Osteocyte (in vitro differentiated cells): ENCODE measurements around the gene FAM131C. TPM values are rescaled to one million over a fixed set of nuclear protein-coding genes. Genes with fewer than 3 reads are reported as not detected.

ENCODE experiments used
- DNase-seq: peaks from one replicate; pipeline ENCODE4 v3.0.0; 2021; ENCODE audit warnings: mixed read lengths; ENCODE audit not compliant: unreplicated experiment; ENCODE audit errors: extremely low spot score
- H3K27ac Mint-ChIP-seq: one replicate; pipeline ENCODE4 v1.8.0; 2021; ENCODE audit warnings: mild to moderate bottlenecking, mixed read lengths; ENCODE audit not compliant: unreplicated experiment
- H3K27me3 Mint-ChIP-seq: one replicate; pipeline ENCODE4 v1.8.0; 2021; ENCODE audit warnings: mixed read lengths; ENCODE audit not compliant: unreplicated experiment
- H3K36me3 Mint-ChIP-seq: one replicate; pipeline ENCODE4 v1.8.0; 2021; ENCODE audit warnings: mixed read lengths; ENCODE audit not compliant: unreplicated experiment
- H3K4me1 Mint-ChIP-seq: one replicate; pipeline ENCODE4 v1.8.0; 2021; ENCODE audit warnings: mixed read lengths; ENCODE audit not compliant: unreplicated experiment
- H3K4me3 Mint-ChIP-seq: one replicate; pipeline ENCODE4 v1.8.0; 2021; ENCODE audit warnings: mild to moderate bottlenecking, moderate library complexity, mixed read lengths; ENCODE audit not compliant: unreplicated experiment
- H3K9me3 Mint-ChIP-seq: one replicate; pipeline ENCODE4 v1.8.0; 2021; ENCODE audit warnings: mixed read lengths; ENCODE audit not compliant: unreplicated experiment
- total RNA-seq: library from RNA; stranded (reverse); gene quantifications from 2 replicates; pipeline ENCODE4 v1.2.1, GENCODE V29; 2021
- TF ChIP-seq, protein P1 (sequence below): fragments of 200-600 bp; sonication (generic); IDR thresholded peaks from 2 replicates; pipeline ENCODE4 v1.5.0; 2021; ENCODE audit warnings: antibody characterized with exemption, mild to moderate bottlenecking, moderate library complexity

FAM131C gene
- total RNA-seq, 1 donor from 2014 or later: 0.73 TPM

DNA sequence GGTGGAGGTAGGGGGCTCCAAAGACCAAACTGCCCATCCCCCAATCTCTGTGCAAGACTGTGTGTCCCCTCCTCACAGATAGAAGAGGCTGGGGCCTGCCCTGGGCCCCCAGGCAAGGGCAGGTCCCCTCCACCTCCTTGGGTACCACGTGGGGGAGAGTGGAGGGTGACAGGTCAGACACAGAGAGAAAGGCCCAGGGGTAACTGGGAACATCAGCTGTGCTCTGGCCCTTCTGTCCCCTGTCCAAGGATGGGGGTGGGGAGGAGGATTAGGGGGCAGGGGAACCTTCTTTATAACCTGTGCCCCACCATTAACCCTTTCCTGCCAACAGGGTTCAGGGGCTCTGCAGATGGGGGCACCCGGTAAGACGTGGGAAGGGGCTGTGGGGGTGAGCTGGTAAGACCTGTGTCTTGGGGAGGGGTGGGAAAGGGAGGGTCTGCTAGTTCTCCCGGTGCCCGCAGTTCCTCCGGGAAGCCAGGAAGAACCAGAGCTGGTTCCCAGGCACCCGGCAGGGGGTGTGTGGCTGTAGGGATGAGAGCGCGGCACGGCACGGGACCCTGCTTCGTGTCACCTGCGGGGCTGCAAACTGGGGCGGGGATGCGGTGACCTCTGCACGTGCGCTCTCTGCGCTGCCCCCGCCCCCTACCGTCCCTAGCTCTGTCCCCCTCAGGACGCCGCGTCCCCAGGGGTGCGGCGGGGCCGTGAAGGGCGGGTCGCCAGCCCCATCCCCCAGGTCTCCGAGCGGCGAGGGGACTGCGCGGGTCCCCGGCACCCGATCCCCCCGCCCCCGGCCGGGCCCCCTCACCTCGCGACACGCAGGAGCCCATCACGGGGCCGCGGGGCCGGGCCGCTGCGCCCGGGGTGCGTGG lies 601 bp downstream of the FAM131C start:
- no peak overlapping the region for H3K27ac Mint-ChIP-seq
- peak overlapping the region; percentile 26 for H3K4me3 Mint-ChIP-seq
- DNase-seq: no peak
- H3K36me3 Mint-ChIP-seq: no peaks in the 10 kb centered on the region
- H3K27me3 Mint-ChIP-seq: no peaks in the 10 kb centered on the region
- peaks cover 24% of the 10 kb centered on the region for H3K4me1 Mint-ChIP-seq
- H3K9me3 Mint-ChIP-seq: no peaks in the 10 kb centered on the region
- TF ChIP-seq, protein P1, sequence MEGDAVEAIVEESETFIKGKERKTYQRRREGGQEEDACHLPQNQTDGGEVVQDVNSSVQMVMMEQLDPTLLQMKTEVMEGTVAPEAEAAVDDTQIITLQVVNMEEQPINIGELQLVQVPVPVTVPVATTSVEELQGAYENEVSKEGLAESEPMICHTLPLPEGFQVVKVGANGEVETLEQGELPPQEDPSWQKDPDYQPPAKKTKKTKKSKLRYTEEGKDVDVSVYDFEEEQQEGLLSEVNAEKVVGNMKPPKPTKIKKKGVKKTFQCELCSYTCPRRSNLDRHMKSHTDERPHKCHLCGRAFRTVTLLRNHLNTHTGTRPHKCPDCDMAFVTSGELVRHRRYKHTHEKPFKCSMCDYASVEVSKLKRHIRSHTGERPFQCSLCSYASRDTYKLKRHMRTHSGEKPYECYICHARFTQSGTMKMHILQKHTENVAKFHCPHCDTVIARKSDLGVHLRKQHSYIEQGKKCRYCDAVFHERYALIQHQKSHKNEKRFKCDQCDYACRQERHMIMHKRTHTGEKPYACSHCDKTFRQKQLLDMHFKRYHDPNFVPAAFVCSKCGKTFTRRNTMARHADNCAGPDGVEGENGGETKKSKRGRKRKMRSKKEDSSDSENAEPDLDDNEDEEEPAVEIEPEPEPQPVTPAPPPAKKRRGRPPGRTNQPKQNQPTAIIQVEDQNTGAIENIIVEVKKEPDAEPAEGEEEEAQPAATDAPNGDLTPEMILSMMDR: no peak

DNA sequence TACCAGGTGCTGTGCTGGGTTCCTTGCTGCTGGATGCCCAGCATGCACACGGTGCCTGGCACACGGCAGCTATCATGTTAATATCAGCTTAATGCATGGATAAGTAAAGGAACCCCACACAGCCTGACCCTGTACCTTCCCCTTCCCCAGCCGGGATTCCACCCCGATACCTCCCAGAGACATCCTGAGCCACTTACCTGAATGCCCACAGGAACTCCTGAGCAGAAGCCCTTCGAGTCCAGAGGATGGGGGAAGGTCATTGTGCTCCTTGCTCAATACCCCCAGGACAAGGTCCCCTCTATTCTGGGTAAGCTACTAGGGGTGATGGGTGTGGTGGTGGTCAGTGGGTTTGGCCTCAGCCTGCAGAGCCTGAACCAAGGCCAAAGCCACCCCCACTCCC lies 1.4 kb downstream of the FAM131C start:
- Mint-ChIP-seq H3K36me3 (no peaks in the 10 kb centered on the region), H3K4me1 (peaks cover 17% of the 10 kb centered on the region), H3K9me3 (no peaks in the 10 kb centered on the region), H3K4me3 (no peak overlapping the region), H3K27me3 (no peaks in the 10 kb centered on the region), H3K27ac (no peak overlapping the region)
- DNase-seq: no peak
- TF ChIP-seq, protein P1: no peak

DNA sequence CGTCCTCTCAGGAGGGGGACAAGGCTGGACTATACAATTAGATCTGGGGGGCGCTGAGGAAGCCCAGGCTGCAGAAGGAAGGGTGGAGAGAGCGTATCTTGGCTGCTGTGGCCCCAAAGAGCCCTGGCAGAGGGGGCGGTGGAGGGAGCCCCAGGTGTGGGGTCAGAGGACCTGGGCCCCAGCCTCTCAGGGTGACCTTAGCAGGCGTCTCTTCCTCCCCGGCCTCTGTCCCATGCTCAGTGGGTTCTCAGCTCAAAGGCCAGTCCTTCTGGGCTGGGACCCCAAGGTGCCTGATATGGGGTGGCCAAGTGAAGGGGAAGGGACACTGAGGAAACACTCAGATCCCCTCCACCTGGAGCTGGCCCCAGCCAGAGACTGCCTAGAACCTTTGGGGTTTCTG lies 1.8 kb downstream of the FAM131C start:
- Mint-ChIP-seq H3K27ac (no peak overlapping the region), H3K9me3 (no peaks in the 10 kb centered on the region), H3K4me1 (peaks cover 12% of the 10 kb centered on the region), H3K27me3 (no peaks in the 10 kb centered on the region), H3K36me3 (no peaks in the 10 kb centered on the region), H3K4me3 (no peak overlapping the region)
- DNase-seq: no peak
- TF ChIP-seq, protein P1: no peak

DNA sequence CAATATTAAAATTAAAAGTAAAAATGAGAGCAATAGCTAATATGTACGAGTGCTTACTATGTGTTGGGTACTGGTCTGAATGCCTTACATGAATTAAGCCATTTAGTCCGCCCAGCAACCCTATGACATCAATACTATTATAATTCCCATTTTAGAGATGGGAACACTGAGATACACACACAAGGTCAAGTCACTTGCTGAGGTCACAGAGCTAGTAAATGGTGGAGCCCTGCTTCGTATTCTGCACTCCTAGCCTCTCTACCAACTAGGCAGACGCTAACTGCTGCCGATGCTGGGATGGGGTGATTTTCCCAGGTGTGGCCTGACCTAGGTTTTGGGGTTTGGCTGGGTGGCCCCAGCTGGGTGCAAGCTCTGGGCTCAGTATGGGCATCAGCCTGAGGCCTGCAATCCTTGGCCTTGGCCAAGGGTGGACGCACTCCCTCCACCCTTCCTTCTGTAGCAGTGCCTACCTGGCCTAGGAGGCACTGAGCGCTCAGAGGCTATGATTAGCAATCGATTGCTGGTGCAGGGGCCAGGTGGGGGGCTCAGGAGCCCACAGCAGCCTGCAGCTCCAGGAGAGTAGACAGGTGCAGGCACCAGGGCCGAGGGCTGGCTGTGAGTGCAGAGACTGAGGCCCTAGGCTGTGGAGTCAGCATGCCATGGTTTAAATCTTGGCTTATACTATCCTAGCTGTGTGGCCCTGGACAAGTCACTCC lies 2.7 kb downstream of the FAM131C start:
- TF ChIP-seq, protein P1: no peak
- no peaks in the 10 kb centered on the region for H3K36me3 Mint-ChIP-seq
- DNase-seq: no peak
- H3K4me3 Mint-ChIP-seq: no peak overlapping the region
- H3K4me1 Mint-ChIP-seq: peaks cover 8% of the 10 kb centered on the region
- H3K9me3 Mint-ChIP-seq: no peaks in the 10 kb centered on the region
- no peaks in the 10 kb centered on the region for H3K27me3 Mint-ChIP-seq
- H3K27ac Mint-ChIP-seq: no peak overlapping the region
